Keratinocyte (primary cell): ENCODE data around the gene GOLGA2. TPM values are rescaled to one million over a fixed set of nuclear protein-coding genes. Genes with fewer than 3 reads are reported as not detected.

ENCODE experiments used
- DNase-seq: peaks from one replicate; pipeline ENCODE4 v3.0.0-alpha.2; 2011; ENCODE audit warnings: low read depth, missing footprints, low spot score
- FAIRE-seq: peaks from 2 replicates; lab custom pipeline; 2011; peaks lifted over from hg19 to GRCh38; lab: Jason Lieb, UNC
- H2AFZ ChIP-seq: 2 replicates; pipeline ENCODE4 v1.6.0; 2012; ENCODE audit warnings: low read length, control low read depth, inconsistent platforms; ENCODE audit not compliant: control insufficient read depth
- H3K27ac ChIP-seq: 2 replicates; pipeline ENCODE4 v1.5.1; 2011; ENCODE audit warnings: low read length; ENCODE audit not compliant: control insufficient read depth, insufficient read depth
- H3K27me3 ChIP-seq: 3 replicates; pipeline ENCODE4 v1.6.0; 2011; ENCODE audit warnings: low read length; ENCODE audit not compliant: control insufficient read depth, insufficient read depth; ENCODE audit errors: extremely low read depth
- H3K36me3 ChIP-seq, 2 experiments: 2 replicates in 1 of 2; 3 replicates in 1 of 2; pipeline ENCODE4 v1.5.1; 2011; ENCODE audit warnings: low read length in 2 of 2, mild to moderate bottlenecking in 1 of 2; ENCODE audit not compliant: control insufficient read depth in 2 of 2, insufficient read depth in 2 of 2; ENCODE audit errors: extremely low read depth in 1 of 2
- H3K4me1 ChIP-seq: 3 replicates; pipeline ENCODE4 v1.5.1; 2011; ENCODE audit warnings: low read length; ENCODE audit not compliant: control insufficient read depth, insufficient read depth; ENCODE audit errors: extremely low read depth
- H3K4me2 ChIP-seq: 3 replicates; pipeline ENCODE4 v1.6.0; 2011; ENCODE audit warnings: low read depth, low read length; ENCODE audit not compliant: control insufficient read depth, insufficient read depth; ENCODE audit errors: extremely low read depth
- H3K4me3 ChIP-seq, 3 experiments: fragments of 200-600 bp in 1 of 3; sonication (generic) in 1 of 3; 2 replicates in 2 of 3; 3 replicates in 1 of 3; pipeline ENCODE4 v1.5.1; 2011 to 2016; ENCODE audit warnings: low read length in 3 of 3, mild to moderate bottlenecking in 3 of 3, control low read depth in 2 of 3, inconsistent platforms in 1 of 3, low read depth in 1 of 3, mixed read lengths in 1 of 3, mixed run types in 1 of 3, moderate library complexity in 1 of 3; ENCODE audit not compliant: control insufficient read depth in 2 of 3, insufficient read depth in 2 of 3; ENCODE audit errors: extremely low read depth in 1 of 3
- H3K79me2 ChIP-seq: 2 replicates; pipeline ENCODE4 v1.6.0; 2012; ENCODE audit warnings: low read length; ENCODE audit not compliant: control insufficient read depth, insufficient read depth
- H3K9ac ChIP-seq: 3 replicates; pipeline ENCODE4 v1.6.0; 2011; ENCODE audit warnings: low read length; ENCODE audit not compliant: control insufficient read depth, insufficient read depth; ENCODE audit errors: extremely low read depth
- H3K9me1 ChIP-seq: 3 replicates; pipeline ENCODE4 v1.6.0; 2011; ENCODE audit warnings: low read length; ENCODE audit not compliant: control insufficient read depth, insufficient read depth; ENCODE audit errors: extremely low read depth
- H3K9me3 ChIP-seq: 2 replicates; pipeline ENCODE4 v1.5.1; 2012; ENCODE audit warnings: low read depth, low read length; ENCODE audit not compliant: control insufficient read depth
- H4K20me1 ChIP-seq: 3 replicates; pipeline ENCODE4 v1.6.0; 2011; ENCODE audit warnings: low read length; ENCODE audit not compliant: control insufficient read depth, insufficient read depth; ENCODE audit errors: extremely low read depth
- EZH2 ChIP-seq: IDR thresholded peaks from one replicate; pipeline ENCODE4 v1.6.1; 2012; ENCODE audit warnings: inconsistent platforms, mild to moderate bottlenecking, low read length, moderate library complexity
- dilution Hi-C: fragments of 300-500 bp; cut with MboI; formaldehyde crosslinking; loops from one replicate; pipeline ENCODE4 v1.7.0; 2020; ENCODE audit warnings: low sequenced_read_pairs; ENCODE audit not compliant: extremely low pct_ligation_motif_present
- polyA plus RNA-seq, 5 experiments: library from polyadenylated mRNA; depleted of rRNA in 3 of 5; stranded (reverse) in 3 of 5; stranded (forward) in 1 of 5; unstranded in 1 of 5; fragments of >200 nt; gene quantifications; 1 replicate in 1 of 5; 2 replicates in 3 of 5; 3 replicates in 1 of 5; pipeline versions ENCODE4 v1.2.1 to v1.2.3, GENCODE V29; 2011 to 2012; ENCODE audit warnings: missing spikeins in 2 of 5, low read depth in 1 of 5, low replicate concordance in 1 of 5
- TF ChIP-seq, protein P1 (sequence below), 3 experiments: IDR thresholded peaks in 1 of 3; conservative IDR thresholded peaks in 1 of 3; optimal IDR thresholded peaks in 1 of 3; 2 replicates in 2 of 3; 3 replicates in 1 of 3; pipeline versions ENCODE3 to v1.5.1; 2011; ENCODE audit warnings: low read length in 3 of 3, mild to moderate bottlenecking in 3 of 3, moderate library complexity in 2 of 3, control low read depth in 1 of 3, inconsistent platforms in 1 of 3; ENCODE audit not compliant: insufficient read depth in 2 of 3; ENCODE audit errors: extremely low read depth in 1 of 3

GOLGA2 gene
- polyA plus RNA-seq, 1 donor (not counting 4 experiments of a cell fraction or from before 2014, with no cell fraction given): 41.6 TPM

DNA sequence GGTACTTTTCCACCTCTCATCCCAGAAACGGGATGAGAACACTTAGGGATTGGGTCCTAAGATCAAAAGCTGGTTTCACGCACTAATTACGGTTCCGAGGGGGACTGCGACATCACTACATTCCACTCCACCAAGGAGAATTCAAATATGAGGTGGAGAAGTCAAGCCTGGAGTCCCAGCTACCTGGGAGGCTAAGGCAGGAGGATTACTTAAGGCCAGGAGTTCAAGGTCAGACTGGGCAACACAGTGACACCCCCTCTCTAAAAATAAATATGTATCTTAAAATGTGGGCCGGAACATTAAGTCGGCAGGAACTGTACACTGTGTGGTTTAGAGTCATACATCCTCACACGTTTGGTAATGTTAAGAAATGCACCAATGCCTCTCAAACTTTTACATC is 1.6 kb downstream of the GOLGA2 start:
- Histone ChIP-seq H3K4me3 (no peak overlapping the region), H4K20me1 (no peaks in the 10 kb centered on the region), H3K36me3 (peaks cover 14 to 21% of the 10 kb centered on the region in 2 experiments), H3K9me1 (peaks cover 4% of the 10 kb centered on the region), H3K79me2 (peaks cover 25% of the 10 kb centered on the region), H2AFZ (no peak overlapping the region), H3K4me1 (peaks cover 28% of the 10 kb centered on the region), H3K27ac (no peak overlapping the region), H3K27me3 (no peaks in the 10 kb centered on the region), H3K9ac (peak overlapping the region; percentile 80), H3K4me2 (peak overlapping the region; percentile 100), H3K9me3 (no peaks in the 10 kb centered on the region)
- no peak for DNase-seq
- TF ChIP-seq, protein P1, sequence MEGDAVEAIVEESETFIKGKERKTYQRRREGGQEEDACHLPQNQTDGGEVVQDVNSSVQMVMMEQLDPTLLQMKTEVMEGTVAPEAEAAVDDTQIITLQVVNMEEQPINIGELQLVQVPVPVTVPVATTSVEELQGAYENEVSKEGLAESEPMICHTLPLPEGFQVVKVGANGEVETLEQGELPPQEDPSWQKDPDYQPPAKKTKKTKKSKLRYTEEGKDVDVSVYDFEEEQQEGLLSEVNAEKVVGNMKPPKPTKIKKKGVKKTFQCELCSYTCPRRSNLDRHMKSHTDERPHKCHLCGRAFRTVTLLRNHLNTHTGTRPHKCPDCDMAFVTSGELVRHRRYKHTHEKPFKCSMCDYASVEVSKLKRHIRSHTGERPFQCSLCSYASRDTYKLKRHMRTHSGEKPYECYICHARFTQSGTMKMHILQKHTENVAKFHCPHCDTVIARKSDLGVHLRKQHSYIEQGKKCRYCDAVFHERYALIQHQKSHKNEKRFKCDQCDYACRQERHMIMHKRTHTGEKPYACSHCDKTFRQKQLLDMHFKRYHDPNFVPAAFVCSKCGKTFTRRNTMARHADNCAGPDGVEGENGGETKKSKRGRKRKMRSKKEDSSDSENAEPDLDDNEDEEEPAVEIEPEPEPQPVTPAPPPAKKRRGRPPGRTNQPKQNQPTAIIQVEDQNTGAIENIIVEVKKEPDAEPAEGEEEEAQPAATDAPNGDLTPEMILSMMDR (optimal IDR thresholded peaks at IDR 0.05 in 1 of 3, IDR thresholded peaks at IDR 0.05 in 1 of 3, conservative IDR thresholded peaks at IDR 0.05 in 1 of 3; ENCODE audit: extremely low read depth in 1 of 3, insufficient read depth in 2 of 3, low read length in 3 of 3): no peak
- TF ChIP-seq EZH2: no peak
- FAIRE-seq: no peak
- dilution Hi-C loops: no loop called here

DNA sequence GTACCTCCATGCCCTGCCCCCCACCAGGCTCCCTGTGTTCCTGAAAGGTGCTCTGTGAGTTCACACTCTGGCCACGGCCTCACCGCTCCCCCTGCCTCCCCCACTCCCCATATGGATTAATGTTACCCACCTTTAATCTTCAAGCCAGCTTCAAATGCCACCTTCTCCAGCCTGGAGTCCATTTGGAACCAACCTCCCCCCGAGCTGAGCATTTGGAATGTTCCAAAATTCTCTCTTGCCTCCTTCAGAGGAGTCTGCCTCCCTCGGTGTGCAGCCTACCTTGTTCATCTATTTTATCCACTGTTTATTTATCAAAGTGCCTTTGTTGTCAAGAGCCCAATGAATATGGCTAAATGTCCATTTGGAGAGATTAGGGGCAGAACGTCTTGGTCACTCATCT is 4.3 kb downstream of the GOLGA2 start:
- peaks cover 30 to 42% of the 10 kb centered on the region in 2 experiments for H3K36me3 ChIP-seq
- TF ChIP-seq, protein P1 (optimal IDR thresholded peaks at IDR 0.05 in 1 of 3, IDR thresholded peaks at IDR 0.05 in 1 of 3, conservative IDR thresholded peaks at IDR 0.05 in 1 of 3; ENCODE audit: extremely low read depth in 1 of 3, insufficient read depth in 2 of 3, low read length in 3 of 3): no peak
- TF ChIP-seq EZH2: no peak
- FAIRE-seq (no peak), DNase-seq (no peak)
- H3K27ac ChIP-seq: peak overlapping the region; percentile 40
- no peaks in the 10 kb centered on the region for H3K27me3 ChIP-seq
- peaks cover 25% of the 10 kb centered on the region for H3K4me1 ChIP-seq
- peaks cover 4% of the 10 kb centered on the region for H3K9me1 ChIP-seq
- peak overlapping the region; percentile 22 for H3K9ac ChIP-seq
- peak overlapping the region; percentile 45 for H3K4me2 ChIP-seq
- H3K79me2 ChIP-seq: peaks cover 21% of the 10 kb centered on the region
- no peaks in the 10 kb centered on the region for H4K20me1 ChIP-seq
- dilution Hi-C loops: no loop called here
- H3K4me3 ChIP-seq: no peak overlapping the region
- no peak overlapping the region for H2AFZ ChIP-seq
- no peaks in the 10 kb centered on the region for H3K9me3 ChIP-seq
